Esophagus mucosa (tissue), 1 donor: ENCODE measurements around the gene IL20. TPM values are rescaled to one million over a fixed set of nuclear protein-coding genes. Genes with fewer than 3 reads are reported as not detected.

Source experiments
- ATAC-seq: fragments of 200-7000 bp; cut with Tn5 transposase; one replicate; pipeline ENCODE4 v1.9.1; 2020
- total RNA-seq: library from RNA; stranded (reverse); gene quantifications from one replicate; pipeline ENCODE4 v1.2.4, GENCODE V29; 2023
- donor health status: DM: yes; HTN: yes; CAD: no.

Gene IL20
- total RNA-seq, 1 donor from 2014 or later, result not detected

DNA sequence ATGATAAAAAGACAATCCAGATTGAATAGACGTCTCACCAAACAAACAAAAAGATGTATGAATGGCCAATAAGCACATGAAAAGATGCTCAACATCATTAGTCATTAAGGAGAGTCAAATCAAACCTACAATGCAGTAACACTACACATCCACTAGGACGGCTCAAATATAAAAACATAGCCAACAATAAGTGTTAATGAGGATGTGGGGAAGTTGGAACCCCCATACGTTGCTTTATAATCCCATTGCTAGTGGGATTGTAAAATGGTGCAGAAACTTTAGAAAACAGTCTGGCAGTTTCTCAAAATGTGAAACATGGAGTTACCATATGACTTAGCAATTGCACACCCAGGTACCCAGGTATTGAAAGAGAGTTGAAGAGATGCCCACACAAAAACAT, 17.1 kb downstream of the IL20 start:
- no peak for ATAC-seq

DNA sequence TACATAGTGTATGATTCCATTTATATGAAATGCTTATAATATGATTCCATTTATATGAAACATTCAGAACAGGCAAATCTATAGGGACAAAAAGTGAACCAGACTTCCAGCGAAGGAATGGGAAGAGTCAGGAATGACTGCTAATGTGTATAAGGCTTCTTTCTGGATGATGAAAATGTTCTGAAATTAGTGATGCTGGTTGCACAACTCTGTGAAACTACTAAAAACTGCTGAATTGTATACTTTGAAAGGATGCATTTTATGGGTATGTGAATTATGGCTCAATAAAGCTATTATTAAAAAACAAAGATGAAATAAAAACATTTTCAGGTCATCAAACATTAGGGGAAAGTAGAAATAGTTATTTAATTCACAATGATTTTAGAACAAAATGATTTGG, 17.7 kb downstream of the IL20 start:
- no peak for ATAC-seq

DNA sequence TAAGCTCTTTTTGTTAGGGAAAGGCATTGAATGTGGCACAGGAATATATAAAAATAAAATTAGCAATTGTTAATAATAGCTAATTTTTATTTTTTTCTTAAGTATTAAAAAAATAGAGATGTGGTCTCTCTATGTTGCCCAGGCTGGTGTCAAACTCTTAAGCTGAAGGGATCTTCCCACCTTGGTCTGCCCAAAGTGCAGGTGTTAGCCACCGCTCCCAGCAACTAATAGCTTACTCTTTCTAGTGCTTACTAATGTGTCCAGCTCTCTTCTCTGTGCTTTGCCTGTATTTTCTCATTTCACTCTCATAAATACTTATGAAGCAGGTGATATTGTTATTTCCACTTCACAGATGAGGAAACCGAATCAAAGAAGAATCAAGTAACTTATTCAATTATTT, 18.5 kb downstream of the IL20 start:
- no peak for ATAC-seq

DNA sequence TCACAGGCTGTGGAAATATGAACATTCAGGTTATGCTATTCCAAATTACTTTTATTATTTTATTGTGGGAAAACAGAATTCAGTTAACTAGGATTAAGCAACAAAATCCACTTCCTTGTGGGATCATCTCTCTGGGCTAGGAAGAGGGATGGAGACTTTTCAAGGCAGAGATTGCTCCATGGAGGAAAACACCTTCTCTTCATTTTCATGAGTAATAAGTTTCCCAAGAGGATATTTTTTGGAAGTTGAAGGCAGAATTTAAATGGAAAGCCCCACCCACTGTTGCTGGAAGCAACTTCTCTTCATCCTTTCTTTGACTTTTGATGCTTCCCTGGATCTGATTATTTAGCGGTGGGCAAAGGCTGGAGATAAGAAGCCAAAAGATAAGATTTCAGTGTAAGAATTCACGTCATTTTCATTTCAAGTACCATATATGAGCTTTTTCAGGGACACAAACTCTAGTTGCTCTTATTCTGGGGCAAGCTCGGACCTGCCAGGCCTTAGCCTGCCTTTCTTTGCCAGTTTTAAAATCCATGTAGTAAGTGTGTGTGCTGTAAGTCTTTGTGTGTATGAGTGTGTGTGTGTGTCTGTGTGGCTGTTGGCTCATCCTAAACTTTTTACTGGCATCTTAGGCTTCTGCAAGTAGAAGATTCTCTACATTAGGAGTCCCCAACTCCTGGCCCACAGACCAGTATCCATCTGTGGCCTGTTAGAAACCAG, 20.1 kb downstream of the IL20 start:
- ATAC-seq, result peak; percentile 83

DNA sequence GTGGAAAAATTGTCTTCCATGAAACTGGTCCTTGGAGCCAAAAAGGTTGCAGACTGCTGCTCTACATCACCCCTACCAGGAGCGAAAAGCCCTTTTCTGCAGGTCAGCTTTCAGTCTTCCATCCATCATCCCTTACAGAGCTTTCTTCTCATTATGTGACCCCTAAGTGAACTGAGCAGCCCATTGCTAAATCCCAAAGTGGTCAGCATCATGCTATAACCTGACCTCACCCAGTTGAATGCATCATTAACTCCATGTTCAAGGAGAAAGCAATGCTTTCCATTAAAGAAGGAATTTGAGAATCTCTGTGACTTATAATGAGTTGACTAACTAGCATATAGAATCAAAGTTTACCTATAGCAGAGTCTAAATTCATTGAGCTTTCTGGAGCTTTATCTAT, 21.4 kb downstream of the IL20 start:
- ATAC-seq, result no peak

DNA sequence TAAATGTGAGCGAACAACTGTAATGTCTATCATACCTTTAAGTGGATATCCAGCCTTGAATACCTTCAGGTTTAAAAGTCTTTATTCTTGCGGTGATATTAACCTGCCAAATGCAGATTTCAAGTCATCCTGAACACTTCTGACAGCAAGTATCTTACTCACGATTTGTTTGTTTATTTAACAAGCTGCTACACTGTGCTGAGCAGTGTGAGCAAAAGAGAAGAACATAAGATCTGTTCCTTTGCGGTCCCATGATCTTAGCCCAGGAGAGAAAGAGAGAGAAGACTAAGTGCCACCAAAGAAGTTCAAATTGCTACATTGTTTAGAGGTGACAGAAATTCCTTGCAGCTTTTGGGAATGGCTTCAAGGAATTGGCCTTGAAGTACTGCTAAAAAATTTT, 22.3 kb downstream of the IL20 start:
- ATAC-seq, result no peak

DNA sequence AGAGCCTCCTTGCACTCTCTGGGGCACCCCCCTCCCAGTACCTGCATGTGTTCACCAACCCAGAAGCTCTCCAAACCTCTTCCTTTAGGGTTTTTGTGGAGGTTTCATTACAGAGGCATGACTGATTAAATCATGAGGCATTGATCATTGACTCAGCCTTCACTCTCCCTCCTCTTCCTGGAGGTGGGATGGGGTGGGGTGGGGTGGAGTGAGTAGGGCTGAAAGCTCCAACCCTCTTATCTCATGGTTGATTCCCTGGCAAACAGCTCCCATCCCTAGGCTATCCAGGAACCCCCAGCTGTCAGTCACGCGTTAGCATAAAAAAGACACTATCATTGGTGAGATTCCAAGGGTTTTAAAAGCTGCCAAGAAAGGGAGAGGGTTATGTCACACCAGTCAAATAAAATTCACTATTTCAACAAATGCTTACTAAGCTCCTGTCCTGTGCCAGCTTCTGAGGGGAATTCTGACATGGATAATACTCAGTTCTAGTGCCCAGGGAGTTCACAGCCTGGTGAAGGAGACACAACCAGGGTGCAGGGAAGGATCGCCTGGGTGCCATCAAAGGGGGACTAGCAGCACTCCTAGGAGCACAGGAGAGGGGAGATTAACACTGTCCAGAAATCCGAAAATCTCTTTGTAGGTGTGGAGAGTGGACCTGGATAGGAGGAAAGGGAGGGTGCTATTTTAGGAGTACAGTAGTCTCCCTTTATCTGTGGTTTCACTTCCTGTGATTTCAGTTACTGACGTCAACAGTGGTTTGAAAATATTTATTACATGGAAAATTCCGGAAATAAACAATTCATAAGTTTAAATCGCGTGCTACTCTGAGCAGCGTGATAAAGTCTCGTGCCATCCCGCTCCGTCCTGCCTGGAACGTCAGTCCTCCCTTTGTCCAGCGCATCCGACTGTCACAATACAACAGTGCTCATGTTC, 25.0 kb downstream of the IL20 start:
- ATAC-seq, result peak; percentile 53

DNA sequence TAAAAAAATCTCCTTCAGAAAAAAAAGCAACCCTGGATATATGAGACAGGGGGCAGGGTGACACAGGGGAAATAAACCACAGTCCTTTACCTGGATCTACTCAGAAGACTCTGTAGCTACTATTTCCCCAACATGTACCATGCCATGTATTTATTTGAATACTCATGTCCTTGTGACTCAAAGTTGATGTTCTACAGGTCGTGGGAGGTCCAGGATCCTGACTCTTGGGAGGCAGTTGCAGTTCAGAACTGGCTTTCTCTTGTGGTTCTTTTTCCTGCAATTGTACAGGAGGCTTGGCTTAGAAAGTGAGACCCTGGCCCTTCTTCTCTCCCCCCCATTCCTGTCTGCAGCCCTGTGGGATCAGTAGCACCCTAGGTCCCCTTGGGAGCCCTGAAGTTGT, 26.0 kb downstream of the IL20 start:
- ATAC-seq, result no peak

DNA sequence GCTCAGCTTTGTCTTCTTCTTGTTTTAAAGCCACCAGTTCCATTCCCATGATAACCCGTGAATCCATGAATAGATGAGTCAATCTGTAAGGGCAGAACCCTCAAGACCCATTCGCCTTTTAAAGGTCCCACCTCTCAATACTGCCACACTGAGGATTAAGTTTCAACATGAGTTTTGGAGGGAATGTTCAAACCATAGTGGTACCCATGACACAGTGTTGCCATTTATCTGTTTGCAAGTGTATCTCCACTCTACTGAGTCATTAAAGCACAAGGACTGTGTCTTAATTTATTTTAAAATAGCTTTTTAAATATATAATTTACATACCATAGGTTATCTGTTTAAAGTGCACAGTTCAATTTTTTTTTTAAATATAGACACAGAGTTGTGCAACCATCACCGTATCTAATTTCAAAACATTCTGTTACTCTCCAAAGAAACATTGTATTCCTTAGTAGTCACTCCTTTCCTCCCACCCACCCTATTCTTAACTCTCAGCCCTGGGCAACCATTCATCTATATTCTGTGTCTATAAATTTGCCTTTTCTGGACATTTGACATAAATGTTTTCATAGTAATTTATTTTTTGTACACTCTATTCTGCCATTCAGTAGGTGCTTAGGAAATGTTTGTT, 27.0 kb downstream of the IL20 start:
- no peak for ATAC-seq

DNA sequence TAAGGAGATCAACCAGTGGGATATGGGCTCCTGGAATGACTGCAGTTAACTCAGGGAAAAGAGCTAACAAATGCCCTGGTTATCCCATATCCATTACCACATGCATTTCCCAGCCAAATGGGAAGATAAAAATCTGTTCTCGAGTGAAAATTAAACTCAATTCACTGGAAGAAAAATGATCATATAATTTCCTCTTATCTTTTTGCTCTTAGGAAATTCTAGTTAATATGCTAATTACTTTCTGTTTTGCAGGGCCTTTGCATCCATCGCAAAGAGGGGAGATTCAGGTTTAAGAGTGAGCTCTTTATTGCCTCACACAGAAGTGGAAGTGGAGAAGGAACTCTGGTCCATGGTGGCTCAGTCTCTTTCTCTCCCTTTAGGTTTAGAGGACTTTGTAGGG, 28.0 kb downstream of the IL20 start:
- ATAC-seq, result no peak

DNA sequence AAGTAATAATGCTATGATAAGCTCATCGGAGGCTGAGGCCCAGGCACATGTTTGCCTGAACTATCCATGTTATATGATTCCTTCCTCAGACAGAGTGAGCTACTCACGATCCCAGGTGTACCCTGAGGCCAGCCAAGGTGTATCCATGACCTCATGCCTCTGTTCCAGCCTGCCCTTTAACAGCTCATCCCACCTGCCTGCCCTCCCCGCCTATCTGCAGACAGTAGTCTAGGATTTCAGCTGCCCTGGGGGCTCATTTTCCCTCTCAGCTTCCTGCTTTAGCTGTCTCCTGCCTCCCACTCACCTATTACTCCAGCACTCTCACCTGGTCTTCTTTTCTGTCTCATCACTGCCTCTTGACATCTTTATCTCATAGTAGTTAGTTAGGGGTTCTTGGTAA, 29.9 kb downstream of the IL20 start:
- peak; percentile 84 for ATAC-seq

DNA sequence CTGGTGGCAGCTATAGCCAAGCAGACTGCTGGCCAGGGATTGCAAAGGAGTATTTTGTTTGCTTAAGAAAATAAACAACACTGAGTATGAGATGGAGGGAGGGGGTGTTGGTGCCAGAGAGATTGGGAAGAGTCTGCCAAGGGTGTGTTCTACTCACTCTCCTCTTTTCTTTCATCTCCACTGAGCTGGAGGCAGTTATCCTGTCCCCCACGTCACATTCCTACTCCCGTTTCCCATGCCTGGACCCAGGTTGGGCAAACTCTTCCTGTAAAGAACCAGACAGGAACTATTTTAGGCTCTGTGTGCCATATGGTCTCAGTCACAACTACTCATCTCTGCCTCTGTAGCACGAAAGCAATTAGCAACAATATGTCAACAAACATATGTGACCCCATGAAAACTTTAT, 30.4 kb downstream of the IL20 start:
- ATAC-seq, result no peak

DNA sequence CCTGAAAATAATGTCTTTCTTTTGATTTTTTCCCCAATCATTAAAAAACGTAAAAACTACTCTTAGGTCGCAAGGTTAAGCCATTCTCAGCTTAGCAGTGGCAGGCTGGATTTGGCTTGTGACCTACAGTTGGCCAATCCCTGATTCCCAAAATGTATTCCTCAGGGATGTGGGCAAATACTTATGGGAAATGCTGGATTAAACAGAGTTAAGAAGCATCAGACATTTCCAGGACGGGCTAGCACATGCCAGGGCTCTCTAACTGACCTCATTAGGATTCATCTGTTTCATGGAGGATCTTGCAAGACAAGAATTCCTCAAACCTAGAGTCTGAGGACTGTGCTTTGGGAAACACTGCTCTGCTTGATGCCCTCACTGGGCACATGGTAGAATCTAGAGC, 30.8 kb downstream of the IL20 start:
- ATAC-seq, result no peak

DNA sequence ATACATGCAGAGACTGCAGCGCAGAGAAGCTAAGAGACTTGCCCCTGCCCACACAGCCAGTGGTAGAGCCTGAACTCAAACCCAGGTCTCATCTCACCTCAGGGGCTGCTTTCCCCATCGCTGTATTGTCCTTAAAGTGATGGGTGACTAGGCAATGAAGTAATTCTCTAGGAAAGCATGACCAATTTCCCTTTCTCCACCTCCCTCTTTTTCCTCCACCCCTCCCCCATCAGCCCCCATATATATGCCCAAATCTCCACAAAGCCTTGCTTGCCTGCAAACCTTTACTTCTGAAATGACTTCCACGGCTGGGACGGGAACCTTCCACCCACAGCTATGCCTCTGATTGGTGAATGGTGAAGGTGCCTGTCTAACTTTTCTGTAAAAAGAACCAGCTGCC, 31.8 kb downstream of the IL20 start, which contains the start of gene IL24:
IL24 (plus strand) TSS at position 269 of the 400 bp plus-strand sequence. CDS start 390 bp downstream, outside the sequence.
- no peak for ATAC-seq

DNA sequence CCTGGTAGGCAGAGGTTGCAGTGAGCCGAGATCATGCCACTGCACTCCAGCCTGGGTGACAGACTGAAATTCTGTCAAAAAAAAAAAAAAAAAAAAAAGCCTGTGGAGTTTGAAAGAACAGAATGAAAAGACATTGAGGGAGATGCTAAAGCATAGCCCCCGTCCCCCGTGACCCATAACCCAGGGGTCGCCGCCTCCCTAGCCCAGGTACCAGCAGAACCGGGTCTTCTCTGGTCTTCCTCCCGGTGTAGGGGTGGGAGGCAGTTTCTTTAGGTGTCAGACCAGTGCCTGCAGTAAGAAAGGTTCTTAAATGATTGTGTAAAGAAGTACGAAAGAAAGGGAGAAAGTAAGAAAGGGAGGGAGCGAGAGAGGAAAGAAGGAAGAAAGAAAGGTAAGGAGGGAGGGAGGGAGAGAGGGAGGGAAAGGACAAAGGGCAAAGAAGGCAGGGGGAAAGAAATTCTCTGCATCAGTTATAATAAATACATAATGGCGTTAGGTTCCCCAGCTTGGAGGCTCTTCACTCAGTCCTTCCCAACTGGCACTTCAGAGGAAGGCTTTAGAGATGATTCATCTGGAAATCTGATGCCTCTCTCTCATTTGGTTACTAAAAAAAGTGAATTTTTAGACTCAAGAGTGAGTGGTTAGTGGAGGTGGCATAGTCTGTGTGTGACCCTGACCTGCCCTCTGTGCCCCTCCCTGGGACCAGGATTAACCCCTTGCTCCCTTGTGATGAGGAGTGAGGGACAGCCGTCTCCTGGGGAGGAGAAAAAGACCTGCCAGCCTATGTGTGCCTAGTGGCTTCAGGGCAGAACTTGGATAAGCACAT, 32.9 kb downstream of the IL20 start:
- no peak for ATAC-seq

DNA sequence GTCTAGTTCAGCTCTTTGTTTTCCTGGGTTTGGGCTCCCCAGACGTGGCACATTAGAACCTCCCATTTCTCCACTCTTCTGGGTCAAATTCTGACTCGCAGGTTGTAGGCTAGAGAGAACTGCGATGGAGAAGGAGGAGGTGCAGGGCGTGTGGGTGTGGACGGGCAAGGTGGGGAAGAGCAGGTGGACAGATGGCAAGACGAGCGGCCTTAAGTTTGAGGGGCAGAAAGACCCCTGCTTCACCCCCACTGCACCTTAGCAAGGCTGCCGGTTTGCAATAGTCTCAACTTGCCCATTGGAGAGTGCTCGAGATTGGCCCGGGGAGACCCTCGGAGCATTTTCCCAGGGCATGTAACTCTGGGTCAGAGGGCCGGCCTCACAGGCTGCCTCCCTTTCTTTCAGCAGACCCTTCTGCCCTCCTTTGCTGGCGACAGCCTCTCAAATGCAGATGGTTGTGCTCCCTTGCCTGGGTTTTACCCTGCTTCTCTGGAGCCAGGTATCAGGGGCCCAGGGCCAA, 33.5 kb downstream of the IL20 start:
- no peak for ATAC-seq

DNA sequence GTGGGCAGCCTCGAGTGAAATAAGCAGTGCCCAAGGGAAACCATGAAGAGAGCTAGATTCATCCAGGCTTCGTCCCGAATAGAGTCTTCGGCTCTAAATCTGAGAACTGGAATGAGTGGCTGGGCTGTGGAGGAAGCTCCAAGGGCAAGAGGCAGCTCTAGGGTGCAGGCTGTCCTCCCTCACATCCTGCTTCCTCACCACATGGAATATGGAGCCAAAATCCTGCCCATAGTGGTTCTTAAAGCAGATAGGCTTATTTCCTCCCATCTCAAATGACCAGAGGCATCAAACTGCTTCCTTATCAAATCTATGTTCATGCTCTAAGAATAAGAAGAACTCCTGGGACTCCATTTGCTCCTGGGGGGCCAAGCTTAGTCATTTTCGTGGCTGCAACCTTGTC, 34.3 kb downstream of the IL20 start:
- no peak for ATAC-seq

DNA sequence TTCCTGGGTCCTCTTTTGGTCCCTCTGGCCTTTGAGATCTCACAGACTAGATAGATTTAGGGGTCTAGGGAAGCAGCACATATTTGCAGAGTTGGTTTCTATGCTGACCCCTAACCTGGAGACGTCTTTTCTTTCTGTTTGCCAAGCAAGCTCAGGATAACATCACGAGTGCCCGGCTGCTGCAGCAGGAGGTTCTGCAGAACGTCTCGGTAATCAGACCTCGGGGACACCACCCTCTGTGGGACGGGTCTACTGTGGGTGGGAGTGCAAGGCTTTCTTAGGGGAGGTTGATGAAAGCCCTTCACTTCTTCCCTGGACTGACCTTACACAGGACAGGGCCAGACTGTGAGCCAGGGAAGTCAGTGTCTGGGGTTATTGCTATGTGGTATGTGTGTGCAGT, 34.7 kb downstream of the IL20 start:
- no peak for ATAC-seq

DNA sequence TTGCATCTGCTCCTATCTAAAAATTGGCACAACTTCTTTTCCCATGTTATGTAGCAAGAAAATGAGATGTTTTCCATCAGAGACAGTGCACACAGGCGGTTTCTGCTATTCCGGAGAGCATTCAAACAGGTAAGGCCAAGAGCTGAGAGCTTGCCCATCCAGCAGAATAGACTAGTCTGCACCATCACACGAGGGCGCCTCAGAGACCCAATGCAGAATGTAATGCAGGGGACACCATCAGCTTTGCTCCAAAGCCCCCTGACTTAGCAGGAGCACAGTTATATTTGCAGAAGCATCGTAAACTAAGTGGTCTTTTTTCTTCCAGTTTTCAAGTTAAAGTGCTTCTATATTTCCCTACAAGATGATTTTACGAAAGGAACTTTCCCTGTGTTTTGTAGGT, 36.5 kb downstream of the IL20 start:
- ATAC-seq, result no peak

DNA sequence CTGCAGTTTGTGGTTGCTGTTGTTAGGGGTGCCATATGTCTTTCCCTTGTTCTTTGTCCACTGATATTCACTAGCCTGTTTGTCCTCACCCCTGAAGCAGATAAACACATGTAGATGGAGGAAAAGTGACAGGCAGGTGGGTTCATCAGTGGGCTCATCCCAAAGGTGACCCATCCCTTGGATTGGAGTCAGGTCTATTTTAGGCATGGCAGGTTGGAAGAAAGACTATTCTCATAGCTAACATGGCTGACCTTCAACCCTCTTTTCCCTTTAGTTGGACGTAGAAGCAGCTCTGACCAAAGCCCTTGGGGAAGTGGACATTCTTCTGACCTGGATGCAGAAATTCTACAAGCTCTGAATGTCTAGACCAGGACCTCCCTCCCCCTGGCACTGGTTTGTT, 37.3 kb downstream of the IL20 start:
- no peak for ATAC-seq

DNA sequence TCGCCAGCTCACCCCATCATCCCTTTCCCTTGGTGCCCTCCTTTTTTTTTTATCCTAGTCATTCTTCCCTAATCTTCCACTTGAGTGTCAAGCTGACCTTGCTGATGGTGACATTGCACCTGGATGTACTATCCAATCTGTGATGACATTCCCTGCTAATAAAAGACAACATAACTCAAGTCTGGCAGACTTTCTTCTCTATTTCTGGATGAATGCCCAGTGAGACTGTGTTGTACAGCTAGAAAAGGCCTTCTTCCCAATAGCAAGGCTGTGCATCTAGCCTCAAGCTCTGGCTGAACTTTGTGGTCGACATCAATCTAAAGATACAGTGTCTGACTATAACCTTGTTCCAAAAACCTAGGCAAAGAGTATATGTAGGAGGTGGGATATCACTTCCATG, 38.3 kb downstream of the IL20 start:
- no peak for ATAC-seq

DNA sequence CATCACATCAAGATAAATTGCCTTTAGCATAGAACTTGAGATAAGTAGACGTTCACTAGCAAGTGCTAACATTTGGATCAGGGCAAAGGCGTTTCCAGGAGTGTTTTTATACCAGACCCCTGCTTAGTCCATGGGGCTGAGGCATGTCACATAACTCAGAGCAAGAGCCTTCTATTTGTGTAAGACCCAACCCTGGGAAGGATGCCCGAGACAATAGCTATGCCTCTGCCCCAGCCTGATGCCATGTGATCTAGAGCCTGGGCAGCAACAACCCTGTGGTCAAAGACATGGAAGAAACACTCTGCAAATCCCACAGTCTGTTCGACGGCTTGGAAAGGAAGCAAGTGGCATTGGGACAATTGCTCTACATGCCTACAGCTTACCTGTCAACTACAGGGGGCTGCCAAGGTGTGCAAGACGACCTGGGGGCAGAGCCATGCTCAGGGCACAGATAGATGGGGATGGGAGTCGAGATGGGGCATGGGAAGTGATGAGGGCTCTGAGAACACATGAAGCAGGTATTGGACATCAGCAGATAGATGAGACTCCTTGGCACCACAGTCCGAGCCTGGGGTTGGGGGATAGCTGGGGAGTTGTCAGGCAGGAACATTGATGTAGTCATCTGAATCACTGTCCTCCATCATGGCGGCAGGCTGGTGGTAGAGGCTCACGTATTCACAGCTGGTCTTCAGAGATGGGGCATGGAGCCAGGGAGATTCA, 39.2 kb downstream of the IL20 start:
- ATAC-seq, result no peak
